GM21619 (cell line): ENCODE results near the gene ADGRF4.
"Not testable (repeated sequence)": the region's sequence is repeated elsewhere in the genome, so short reads cannot be mapped to it uniquely, and the experiment has no call there.

ENCODE experiments used
- ATAC-seq: cut with Tn5 transposase; IDR thresholded peaks from one replicate; pipeline ENCODE4 v1.9.1; 2021; ENCODE audit not compliant: unreplicated experiment

ADGRF4 gene

GRCh38 chr6:47733879-47734558 lies 35.6 kb downstream of the ADGRF4 start:
- peak; percentile 76 for ATAC-seq

GRCh38 chr6:47734831-47735481 lies 36.6 kb downstream of the ADGRF4 start:
- ATAC-seq: no peak

GRCh38 chr6:47736083-47736700 lies 37.8 kb downstream of the ADGRF4 start:
- no peak for ATAC-seq

GRCh38 chr6:47737406-47737805 lies 39.0 kb downstream of the ADGRF4 start:
- ATAC-seq: no peak

GRCh38 chr6:47740714-47741113 lies 42.3 kb downstream of the ADGRF4 start:
- no peak for ATAC-seq

- no peak for ATAC-seq
Measured at GRCh38 chr6:47741807-47742206, 43.4 kb downstream of the ADGRF4 start.

- ATAC-seq: no peak
Measured at GRCh38 chr6:47743744-47744143, 45.4 kb downstream of the ADGRF4 start.

- not testable (repeated sequence) for ATAC-seq
Measured at GRCh38 chr6:47745269-47745668, 46.9 kb downstream of the ADGRF4 start.

- ATAC-seq: no peak
Measured at GRCh38 chr6:47749757-47750156, 51.4 kb downstream of the ADGRF4 start.

- no peak for ATAC-seq
Measured at GRCh38 chr6:47752801-47753200, 54.4 kb downstream of the ADGRF4 start.

- ATAC-seq: no peak
Measured at GRCh38 chr6:47759364-47759763, 61.0 kb downstream of the ADGRF4 start.

- ATAC-seq: no peak
Measured at GRCh38 chr6:47762502-47762901, 64.1 kb downstream of the ADGRF4 start.

- ATAC-seq: no peak
Measured at GRCh38 chr6:47766445-47766844, 68.1 kb downstream of the ADGRF4 start.

GRCh38 chr6:47767102-47767501 lies 68.7 kb downstream of the ADGRF4 start:
- no peak for ATAC-seq

GRCh38 chr6:47769982-47770381 lies 71.6 kb downstream of the ADGRF4 start:
- no peak for ATAC-seq
